ENCODE measurements around the gene PDE4D. TPM values are rescaled to one million over a fixed set of nuclear protein-coding genes. Genes with fewer than 3 reads are reported as not detected.

Gene PDE4D
- total and polyA plus RNA-seq, 10 of the 15 experiments (the other 5 are each of a cell fraction or from before 2014, with no cell fraction given): 0.87 to 4.1 (median 2.2) TPM

DNA sequence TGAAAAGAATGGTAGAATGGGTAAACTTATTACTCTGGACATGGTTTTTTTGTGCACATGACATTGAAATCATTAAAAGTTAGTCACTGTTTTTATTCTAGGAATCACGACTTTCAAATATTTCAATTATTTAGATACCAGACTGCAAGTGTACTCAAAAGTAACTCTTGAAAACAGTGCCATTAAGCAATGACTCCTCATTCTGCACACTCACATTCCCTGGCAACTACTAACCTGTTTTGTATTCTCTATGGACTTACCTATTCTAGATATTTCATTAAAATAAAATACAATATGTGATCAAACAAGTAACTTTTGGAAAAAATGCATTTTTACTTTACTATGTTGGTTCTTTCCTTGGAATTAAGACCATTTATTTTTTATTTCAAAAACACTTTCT is 607.0 kb downstream of the PDE4D start (continued):
- no peak for TF ChIP-seq MTA2 (IDR thresholded peaks at IDR 0.05; ENCODE audit: low read depth)
- TF ChIP-seq, protein P1, sequence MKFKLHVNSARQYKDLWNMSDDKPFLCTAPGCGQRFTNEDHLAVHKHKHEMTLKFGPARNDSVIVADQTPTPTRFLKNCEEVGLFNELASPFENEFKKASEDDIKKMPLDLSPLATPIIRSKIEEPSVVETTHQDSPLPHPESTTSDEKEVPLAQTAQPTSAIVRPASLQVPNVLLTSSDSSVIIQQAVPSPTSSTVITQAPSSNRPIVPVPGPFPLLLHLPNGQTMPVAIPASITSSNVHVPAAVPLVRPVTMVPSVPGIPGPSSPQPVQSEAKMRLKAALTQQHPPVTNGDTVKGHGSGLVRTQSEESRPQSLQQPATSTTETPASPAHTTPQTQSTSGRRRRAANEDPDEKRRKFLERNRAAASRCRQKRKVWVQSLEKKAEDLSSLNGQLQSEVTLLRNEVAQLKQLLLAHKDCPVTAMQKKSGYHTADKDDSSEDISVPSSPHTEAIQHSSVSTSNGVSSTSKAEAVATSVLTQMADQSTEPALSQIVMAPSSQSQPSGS (IDR thresholded peaks at IDR 0.05; ENCODE audit: low read length): no peak
- no peak for TF ChIP-seq NR2F1 (conservative IDR thresholded peaks at IDR 0.05)
- no peak for TF ChIP-seq NR2C2 (IDR thresholded peaks at IDR 0.05; ENCODE audit: borderline replicate concordance, control insufficient read depth, insufficient read length, low read depth)

DNA sequence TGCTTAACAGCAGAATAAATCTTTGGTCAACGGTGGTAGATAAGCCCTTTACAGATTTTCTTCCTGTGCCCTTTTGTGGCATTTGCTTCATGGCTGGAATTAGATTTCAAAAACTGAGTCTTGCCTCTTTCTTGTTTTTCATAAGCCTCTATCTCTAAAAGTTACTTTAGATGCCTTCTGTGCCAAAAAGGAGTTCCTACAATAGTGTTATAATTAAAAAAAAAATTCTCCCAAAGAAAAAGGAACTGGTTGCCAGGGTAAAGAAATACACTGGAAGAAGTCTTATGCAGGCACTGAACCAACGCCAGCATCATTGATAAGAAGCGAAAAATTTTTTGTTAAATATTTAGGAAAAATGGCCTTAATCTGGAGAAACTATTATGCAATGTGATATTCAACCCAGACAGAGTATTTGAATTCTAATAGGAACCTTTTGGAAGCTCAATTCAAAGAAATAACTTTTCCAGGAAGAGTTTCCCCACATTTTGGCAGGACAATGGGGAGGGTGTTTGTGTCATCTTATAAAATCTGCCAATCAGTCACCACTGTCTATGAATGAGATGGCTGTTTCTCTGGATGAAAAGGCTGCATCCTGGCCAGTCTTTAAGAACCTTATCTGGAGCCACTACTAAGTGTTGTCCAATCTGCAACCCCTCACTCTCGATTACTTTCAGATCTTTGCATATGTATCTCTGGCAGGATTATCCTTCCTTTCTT is 608.1 kb downstream of the PDE4D start:
- FAIRE-seq (no peak), ATAC-seq (no peak), DNase-seq (ENCODE audit: low read depth, low spot score) (no peak)
- no peak overlapping the region for H3K4me2 ChIP-seq (ENCODE audit: control insufficient read depth, insufficient read depth)
- no peak overlapping the region for H3K4me3 ChIP-seq
- H3K9ac ChIP-seq (ENCODE audit: control insufficient read depth, insufficient read depth, low read length): no peak overlapping the region
- no peaks in the 10 kb centered on the region for H3K9me3 ChIP-seq (replicated peaks; ENCODE audit: control insufficient read depth, insufficient read depth, low read length)
- H3K27me3 ChIP-seq (replicated peaks in 1 of 2; ENCODE audit: control insufficient read depth in 2 of 2, insufficient read depth in 2 of 2, low read length in 1 of 2): no peaks in the 10 kb centered on the region
- H4K20me1 ChIP-seq (ENCODE audit: control insufficient read depth, insufficient read depth): no peaks in the 10 kb centered on the region
- intact Hi-C loops (cut with micrococcal nuclease; ENCODE audit: unreplicated experiment) (no loop called here), in situ Hi-C loops (cut with MboI) (no loop called here)
- ChIA-PET POLR2A (no interaction called here), CTCF (no interaction called here), SMC1A (ENCODE audit: uncharacterized antibody, unreplicated experiment) (no interaction called here), RAD21 (ENCODE audit: unreplicated experiment) (no interaction called here)
- 50% methylated on average over 4 of the region's 4 CpGs for WGBS (ENCODE audit: insufficient coverage, insufficient replicate concordance, low lambda C conversion rate, missing lambda C conversion rate)
- BruUV-seq (replicated peaks): no TSS peak
- no peaks in the 10 kb centered on the region for H3K36me3 ChIP-seq (ENCODE audit: control insufficient read depth in 2 of 2, insufficient read depth in 2 of 2, low read length in 1 of 2)
- H3K4me1 ChIP-seq (ENCODE audit: control insufficient read depth, insufficient read depth, low read length): no peaks in the 10 kb centered on the region
- H3K79me2 ChIP-seq (ENCODE audit: control insufficient read depth, insufficient read depth, low read length): no peaks in the 10 kb centered on the region
- H2AFZ ChIP-seq (ENCODE audit: control insufficient read depth, low read depth, low read length): no peak overlapping the region
- no peak overlapping the region for H3K27ac ChIP-seq (ENCODE audit: control insufficient read depth, insufficient read depth)
- TF ChIP-seq, protein P2, sequence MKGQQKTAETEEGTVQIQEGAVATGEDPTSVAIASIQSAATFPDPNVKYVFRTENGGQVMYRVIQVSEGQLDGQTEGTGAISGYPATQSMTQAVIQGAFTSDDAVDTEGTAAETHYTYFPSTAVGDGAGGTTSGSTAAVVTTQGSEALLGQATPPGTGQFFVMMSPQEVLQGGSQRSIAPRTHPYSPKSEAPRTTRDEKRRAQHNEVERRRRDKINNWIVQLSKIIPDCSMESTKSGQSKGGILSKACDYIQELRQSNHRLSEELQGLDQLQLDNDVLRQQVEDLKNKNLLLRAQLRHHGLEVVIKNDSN (IDR thresholded peaks at IDR 0.05; ENCODE audit: borderline replicate concordance, extremely low read length, insufficient read depth, low read depth, low read length): no peak
- no peak for TF ChIP-seq EZH2 (IDR thresholded peaks at IDR 0.05; ENCODE audit: borderline replicate concordance, control insufficient read depth, low read depth, low read length)
- no peak for TF ChIP-seq FOXK2 (IDR thresholded peaks at IDR 0.05)
- TF ChIP-seq, protein P3, sequence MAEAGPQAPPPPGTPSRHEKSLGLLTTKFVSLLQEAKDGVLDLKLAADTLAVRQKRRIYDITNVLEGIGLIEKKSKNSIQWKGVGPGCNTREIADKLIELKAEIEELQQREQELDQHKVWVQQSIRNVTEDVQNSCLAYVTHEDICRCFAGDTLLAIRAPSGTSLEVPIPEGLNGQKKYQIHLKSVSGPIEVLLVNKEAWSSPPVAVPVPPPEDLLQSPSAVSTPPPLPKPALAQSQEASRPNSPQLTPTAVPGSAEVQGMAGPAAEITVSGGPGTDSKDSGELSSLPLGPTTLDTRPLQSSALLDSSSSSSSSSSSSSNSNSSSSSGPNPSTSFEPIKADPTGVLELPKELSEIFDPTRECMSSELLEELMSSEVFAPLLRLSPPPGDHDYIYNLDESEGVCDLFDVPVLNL (IDR thresholded peaks at IDR 0.05; ENCODE audit: low read depth, low read length): no peak
- no peak for TF ChIP-seq YBX1 (IDR thresholded peaks at IDR 0.05)
- TF ChIP-seq TCF7 (IDR thresholded peaks at IDR 0.05; ENCODE audit: borderline replicate concordance): no peak
- TF ChIP-seq, protein P4, sequence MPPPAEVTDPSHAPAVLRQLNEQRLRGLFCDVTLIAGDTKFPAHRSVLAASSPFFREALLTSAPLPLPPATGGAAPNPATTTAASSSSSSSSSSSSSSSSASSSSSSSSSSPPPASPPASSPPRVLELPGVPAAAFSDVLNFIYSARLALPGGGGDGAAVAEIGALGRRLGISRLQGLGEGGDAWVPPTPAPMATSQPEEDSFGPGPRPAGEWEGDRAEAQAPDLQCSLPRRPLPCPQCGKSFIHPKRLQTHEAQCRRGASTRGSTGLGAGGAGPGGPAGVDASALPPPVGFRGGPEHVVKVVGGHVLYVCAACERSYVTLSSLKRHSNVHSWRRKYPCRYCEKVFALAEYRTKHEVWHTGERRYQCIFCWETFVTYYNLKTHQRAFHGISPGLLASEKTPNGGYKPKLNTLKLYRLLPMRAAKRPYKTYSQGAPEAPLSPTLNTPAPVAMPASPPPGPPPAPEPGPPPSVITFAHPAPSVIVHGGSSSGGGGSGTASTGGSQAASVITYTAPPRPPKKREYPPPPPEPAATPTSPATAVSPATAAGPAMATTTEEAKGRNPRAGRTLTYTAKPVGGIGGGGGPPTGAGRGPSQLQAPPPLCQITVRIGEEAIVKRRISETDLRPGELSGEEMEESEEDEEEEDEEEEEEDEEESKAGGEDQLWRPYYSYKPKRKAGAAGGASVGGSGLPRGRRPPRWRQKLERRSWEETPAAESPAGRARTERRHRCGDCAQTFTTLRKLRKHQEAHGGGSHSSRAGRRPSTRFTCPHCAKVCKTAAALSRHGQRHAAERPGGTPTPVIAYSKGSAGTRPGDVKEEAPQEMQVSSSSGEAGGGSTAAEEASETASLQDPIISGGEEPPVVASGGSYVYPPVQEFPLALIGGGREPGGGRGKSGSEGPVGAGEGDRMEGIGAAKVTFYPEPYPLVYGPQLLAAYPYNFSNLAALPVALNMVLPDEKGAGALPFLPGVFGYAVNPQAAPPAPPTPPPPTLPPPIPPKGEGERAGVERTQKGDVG (CRISPR knock-in tag; IDR thresholded peaks at IDR 0.05): no peak
- no peak for TF ChIP-seq EED (IDR thresholded peaks at IDR 0.05; ENCODE audit: low read depth)
- no peak for TF ChIP-seq EP300 (IDR thresholded peaks at IDR 0.05; ENCODE audit: borderline replicate concordance in 1 of 2, control insufficient read depth in 1 of 2, low read depth in 2 of 2, low read length in 2 of 2)
- TF ChIP-seq GABPA (IDR thresholded peaks at IDR 0.05; ENCODE audit: low read depth): no peak
- no peak for TF ChIP-seq KAT2A (conservative IDR thresholded peaks at IDR 0.05; ENCODE audit: control insufficient read depth, low read depth, low read length)
- TF ChIP-seq ATF7 (IDR thresholded peaks at IDR 0.05; ENCODE audit: low read depth): no peak
- no peak for TF ChIP-seq NRF1 (conservative IDR thresholded peaks at IDR 0.05; ENCODE audit: low read depth, low read length)

Measured in GM12878 (cell line).